HepG2 (cell line): ENCODE results near the gene ARGLU1.

Experiments used
- AHR ChIP-seq: IDR thresholded peaks from 2 replicates; pipeline ENCODE4 v1.6.1; 2018; ENCODE audit warnings: missing genetic modification reagents, missing compliant biosample characterization
- TARDBP ChIP-seq: sonication (generic); formaldehyde crosslinking; IDR thresholded peaks from 2 replicates; pipeline ENCODE4 v1.8.0; 2022; ENCODE audit warnings: mild to moderate bottlenecking, missing genetic modification reagents
- ZNF761 ChIP-seq: sonication (generic); formaldehyde crosslinking; conservative IDR thresholded peaks from 2 replicates; pipeline ENCODE4 v1.4.0; 2020; ENCODE audit warnings: mild to moderate bottlenecking, missing genetic modification reagents

DNA sequence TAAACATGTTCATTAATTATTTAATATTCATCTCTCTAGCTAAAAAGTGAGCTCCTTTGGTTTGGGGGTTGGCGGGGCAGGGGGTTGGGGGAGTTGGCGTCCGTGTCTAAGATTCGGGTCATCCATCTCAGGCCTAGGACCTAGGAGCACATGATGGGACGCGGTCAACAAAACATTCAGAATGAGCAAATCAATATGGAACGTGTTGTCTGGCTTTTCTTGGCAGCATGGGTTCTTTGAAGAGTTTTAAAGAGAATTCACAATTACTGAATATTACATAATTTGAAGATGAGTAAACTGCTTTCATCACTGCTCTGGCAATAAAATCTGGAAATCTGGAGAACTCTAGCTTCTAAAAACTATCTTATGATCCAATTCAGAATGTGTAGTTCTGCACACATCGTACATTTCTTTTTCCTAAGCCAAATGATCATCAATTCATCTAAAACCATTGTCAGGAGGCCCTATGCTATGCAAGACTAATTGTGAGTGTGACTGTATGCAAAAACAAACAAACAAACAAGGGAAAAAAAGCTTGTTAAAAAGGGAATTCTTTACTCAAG is 5.4 kb upstream of the ARGLU1 start:
- TF ChIP-seq AHR (CRISPR knock-in tag) = no peak
- no peak for TF ChIP-seq ZNF761 (CRISPR knock-in tag)
- TF ChIP-seq TARDBP = no peak
